ENCODE data around the gene TEX29. TPM values are rescaled to one million over a fixed set of nuclear protein-coding genes. Genes with fewer than 3 reads are reported as not detected.
A peak's percentile ranks its signal among the peaks of the same experiment; 100 is the strongest.

The TEX29 gene
- total RNA-seq, 6 experiments from 2014 or later = 0.42 TPM; not detected in 5

DNA sequence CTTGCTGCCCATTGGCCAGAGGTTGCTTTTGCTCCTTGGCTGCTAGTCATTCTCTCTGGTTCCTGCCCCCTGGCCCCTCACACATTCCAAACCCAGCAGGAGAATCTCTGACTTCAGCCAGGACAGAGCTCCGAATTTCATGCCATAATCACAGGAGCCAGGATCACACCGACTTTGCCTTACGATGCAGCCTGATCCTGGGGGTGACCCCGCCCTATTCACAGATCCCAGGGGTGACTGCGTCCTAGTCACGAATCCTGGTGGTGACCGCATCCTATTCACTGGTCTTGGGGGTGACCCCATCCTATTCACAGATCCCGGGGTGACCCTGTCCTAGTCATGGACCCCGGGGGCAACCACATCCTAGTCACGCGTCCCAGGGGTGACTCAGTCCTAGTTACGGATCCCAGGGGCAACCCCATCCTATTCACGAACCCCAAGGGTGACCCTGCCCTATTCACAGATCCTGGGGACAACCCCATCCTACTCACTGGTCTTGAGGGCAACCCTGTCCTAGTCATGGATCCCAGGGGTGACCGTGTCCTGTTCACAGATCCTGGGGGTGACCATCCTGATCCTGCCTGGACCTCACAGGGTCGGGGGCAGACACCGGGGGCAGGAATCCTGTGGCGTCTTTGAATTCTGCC is 7.4 kb upstream of the TEX29 start:
- TF ChIP-seq, protein P1, sequence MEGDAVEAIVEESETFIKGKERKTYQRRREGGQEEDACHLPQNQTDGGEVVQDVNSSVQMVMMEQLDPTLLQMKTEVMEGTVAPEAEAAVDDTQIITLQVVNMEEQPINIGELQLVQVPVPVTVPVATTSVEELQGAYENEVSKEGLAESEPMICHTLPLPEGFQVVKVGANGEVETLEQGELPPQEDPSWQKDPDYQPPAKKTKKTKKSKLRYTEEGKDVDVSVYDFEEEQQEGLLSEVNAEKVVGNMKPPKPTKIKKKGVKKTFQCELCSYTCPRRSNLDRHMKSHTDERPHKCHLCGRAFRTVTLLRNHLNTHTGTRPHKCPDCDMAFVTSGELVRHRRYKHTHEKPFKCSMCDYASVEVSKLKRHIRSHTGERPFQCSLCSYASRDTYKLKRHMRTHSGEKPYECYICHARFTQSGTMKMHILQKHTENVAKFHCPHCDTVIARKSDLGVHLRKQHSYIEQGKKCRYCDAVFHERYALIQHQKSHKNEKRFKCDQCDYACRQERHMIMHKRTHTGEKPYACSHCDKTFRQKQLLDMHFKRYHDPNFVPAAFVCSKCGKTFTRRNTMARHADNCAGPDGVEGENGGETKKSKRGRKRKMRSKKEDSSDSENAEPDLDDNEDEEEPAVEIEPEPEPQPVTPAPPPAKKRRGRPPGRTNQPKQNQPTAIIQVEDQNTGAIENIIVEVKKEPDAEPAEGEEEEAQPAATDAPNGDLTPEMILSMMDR (IDR thresholded peaks at IDR 0.05) = no peak
- TF ChIP-seq POLR2A (IDR thresholded peaks at IDR 0.05) = no peak

GRCh38 chr13:111313911-111314425 is 6.5 kb upstream of the TEX29 start:
- intact Hi-C loops (cut with DNase I) = no loop called here
- H3K27me3 ChIP-seq = no peaks in the 10 kb centered on the region
- no peaks in the 10 kb centered on the region for H3K4me1 ChIP-seq
- DNase-seq = no peak
- H3K4me3 ChIP-seq = no peak overlapping the region
- TF ChIP-seq POLR2A (IDR thresholded peaks at IDR 0.05) = no peak
- TF ChIP-seq, protein P1 (IDR thresholded peaks at IDR 0.05) = no peak
- ATAC-seq = no peak
- no peaks in the 10 kb centered on the region for H3K36me3 ChIP-seq
- no peaks in the 10 kb centered on the region for H3K9me3 ChIP-seq
- 100% methylated on average over 2 of the region's 14 CpGs for WGBS (ENCODE audit: insufficient coverage, low coverage, low lambda C conversion rate, missing lambda C conversion rate)
- H3K27ac ChIP-seq = no peak overlapping the region

More for the DNA sequence above, 7.4 kb upstream of the TEX29 start:
- DNase-seq (no peak), ATAC-seq (peak in 1 of 4 donors; percentile 14)
- H3K36me3 ChIP-seq = no peaks in the 10 kb centered on the region
- WGBS (ENCODE audit: insufficient coverage, low coverage, low lambda C conversion rate, missing lambda C conversion rate) = no CpG with 5 or more reads among the region's 17 CpGs
- H3K4me1 ChIP-seq = no peaks in the 10 kb centered on the region
- no peaks in the 10 kb centered on the region for H3K9me3 ChIP-seq
- H3K27me3 ChIP-seq = no peaks in the 10 kb centered on the region
- intact Hi-C loops (cut with DNase I) = no loop called here
- no peak overlapping the region for H3K27ac ChIP-seq
- H3K4me3 ChIP-seq = no peak overlapping the region

DNA sequence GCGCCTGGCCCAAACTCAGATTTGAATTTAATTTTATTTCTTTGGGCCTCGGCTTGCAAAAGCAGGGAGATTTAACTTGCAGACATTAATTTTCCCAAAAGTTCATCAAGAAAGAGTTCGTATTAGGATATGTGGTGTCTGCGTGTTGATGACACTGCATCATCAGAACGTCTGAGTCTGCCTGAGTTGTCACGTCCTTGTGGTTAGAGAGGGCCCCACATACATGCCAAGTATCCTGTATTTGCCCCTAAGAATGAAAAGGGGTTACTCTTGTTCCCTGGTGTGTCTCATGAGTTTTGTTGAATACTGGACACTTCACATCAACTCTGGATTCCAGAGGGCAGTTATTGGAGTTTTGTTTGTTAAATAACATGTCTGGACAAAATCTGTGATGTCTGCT is 5.6 kb upstream of the TEX29 start:
- ATAC-seq (no peak), DNase-seq (no peak)
- Histone ChIP-seq H3K4me3 (no peak overlapping the region), H3K36me3 (no peaks in the 10 kb centered on the region), H3K27ac (no peak overlapping the region), H3K4me1 (no peaks in the 10 kb centered on the region), H3K27me3 (no peaks in the 10 kb centered on the region), H3K9me3 (no peaks in the 10 kb centered on the region)
- intact Hi-C loops (cut with DNase I) = no loop called here
- TF ChIP-seq, protein P1 (IDR thresholded peaks at IDR 0.05) = no peak
- TF ChIP-seq POLR2A (IDR thresholded peaks at IDR 0.05) = no peak
- WGBS (ENCODE audit: insufficient coverage, low coverage, low lambda C conversion rate, missing lambda C conversion rate) = 89% methylated on average over 5 of the region's 6 CpGs

- peak in 1 of 4 donors; percentile 9 for ATAC-seq
These were observed 5.0 kb upstream of the TEX29 start for GRCh38 chr13:111315347-111315995.

More at GRCh38 chr13:111315347-111315995, 5.0 kb upstream of the TEX29 start:
- Histone ChIP-seq H3K9me3 (no peaks in the 10 kb centered on the region), H3K27ac (no peak overlapping the region), H3K4me1 (no peaks in the 10 kb centered on the region), H3K36me3 (no peaks in the 10 kb centered on the region), H3K4me3 (no peak overlapping the region), H3K27me3 (no peaks in the 10 kb centered on the region)
- no peak for DNase-seq
- intact Hi-C loops (cut with DNase I) = no loop called here
- WGBS (ENCODE audit: insufficient coverage, low coverage, low lambda C conversion rate, missing lambda C conversion rate) = no CpG with 5 or more reads among the region's 15 CpGs
- TF ChIP-seq, protein P1 (IDR thresholded peaks at IDR 0.05) = no peak
- no peak for TF ChIP-seq POLR2A (IDR thresholded peaks at IDR 0.05)
